GM18867 (cell line): ENCODE measurements around the gene RXFP1.
"Not testable (repeated sequence)": the region's sequence is repeated elsewhere in the genome, so short reads cannot be mapped to it uniquely, and the experiment has no call there.

ENCODE experiments used
- ATAC-seq: cut with Tn5 transposase; IDR thresholded peaks from one replicate; pipeline ENCODE4 v1.9.1; 2021; ENCODE audit warnings: mild to moderate bottlenecking, moderate library complexity; ENCODE audit not compliant: unreplicated experiment

RXFP1 gene

GRCh38 chr4:158606969-158607368 lies 85.3 kb downstream of the RXFP1 start:
- no peak for ATAC-seq

GRCh38 chr4:158609116-158609515 lies 87.4 kb downstream of the RXFP1 start:
- no peak for ATAC-seq

- peak; percentile 96 for ATAC-seq
Observed at GRCh38 chr4:158610790-158611189, 89.1 kb downstream of the RXFP1 start.

GRCh38 chr4:158613046-158613445 lies 91.4 kb downstream of the RXFP1 start:
- ATAC-seq = no peak

- no peak for ATAC-seq
Observed at GRCh38 chr4:158617956-158618355, 96.3 kb downstream of the RXFP1 start.

GRCh38 chr4:158621729-158622128 lies 100.0 kb downstream of the RXFP1 start:
- ATAC-seq = peak; percentile 67

GRCh38 chr4:158622251-158622650 lies 100.6 kb downstream of the RXFP1 start:
- ATAC-seq = no peak

- peak; percentile 89 for ATAC-seq
Observed at GRCh38 chr4:158624889-158625478, 103.3 kb downstream of the RXFP1 start.

- no peak for ATAC-seq
Observed at GRCh38 chr4:158625544-158625943, 103.9 kb downstream of the RXFP1 start.

- ATAC-seq = no peak
Observed at GRCh38 chr4:158630893-158631292, 109.2 kb downstream of the RXFP1 start.

- ATAC-seq = no peak
Observed at GRCh38 chr4:158636619-158637018, 114.9 kb downstream of the RXFP1 start.

- ATAC-seq = no peak
Observed at GRCh38 chr4:158644356-158644755, 122.7 kb downstream of the RXFP1 start.

- ATAC-seq = no peak
Observed at GRCh38 chr4:158644760-158645159, 123.1 kb downstream of the RXFP1 start.

- no peak for ATAC-seq
Observed at GRCh38 chr4:158649111-158649680, 127.5 kb downstream of the RXFP1 start.

GRCh38 chr4:158652920-158653319 lies 131.2 kb downstream of the RXFP1 start:
- ATAC-seq = peak; percentile 64

GRCh38 chr4:158656439-158656838 lies 134.8 kb downstream of the RXFP1 start:
- no peak for ATAC-seq

- ATAC-seq = no peak
Observed at GRCh38 chr4:158657291-158657690, 135.6 kb downstream of the RXFP1 start.

GRCh38 chr4:158663255-158663654 lies 141.6 kb downstream of the RXFP1 start:
- not testable (repeated sequence) for ATAC-seq

GRCh38 chr4:158663707-158664625 lies 142.3 kb downstream of the RXFP1 start:
- not testable (repeated sequence) for ATAC-seq

GRCh38 chr4:158664806-158665205 lies 143.1 kb downstream of the RXFP1 start:
- ATAC-seq = no peak

- ATAC-seq = no peak
Observed at GRCh38 chr4:158666892-158667291, 145.2 kb downstream of the RXFP1 start.

GRCh38 chr4:158667651-158668198 lies 146.0 kb downstream of the RXFP1 start:
- no peak for ATAC-seq
